ENCODE measurements around the gene ZNF879.

- TF ChIP-seq CTCF (optimal IDR thresholded peaks at IDR 0.05 in 1 of 3, IDR thresholded peaks at IDR 0.05 in 1 of 3, conservative IDR thresholded peaks at IDR 0.05 in 1 of 3; ENCODE audit: extremely low read depth in 1 of 3, insufficient read depth in 2 of 3, low read length in 3 of 3): no peak
- no peak for TF ChIP-seq EZH2 (IDR thresholded peaks at IDR 0.05; ENCODE audit: low read length)
These were observed 25.2 kb upstream of the ZNF879 start for GRCh38 chr5:178998441-178998840.
